Activated CD8-positive, alpha-beta memory T cell treated with anti-CD3 and anti-CD28 coated beads for 24 hours (primary cell): ENCODE data around the gene BFSP1.

ENCODE experiments used
- DNase-seq: peaks from one replicate; pipeline ENCODE4 v3.0.0-alpha.2; 2020

The BFSP1 gene

GRCh38 chr20:17530716-17531664 lies at the start of gene BFSP1:
BFSP1 (minus strand) TSS chr20:17531379; CDS start chr20:17531329, 50 bp downstream.
- peak; percentile 78 for DNase-seq

- no peak for DNase-seq
These were observed 49.7 kb upstream of the BFSP1 start for GRCh38 chr20:17580895-17581294.

GRCh38 chr20:17579369-17580039 lies 48.3 kb upstream of the BFSP1 start:
- DNase-seq: no peak

GRCh38 chr20:17576215-17576614 lies 45.0 kb upstream of the BFSP1 start:
- no peak for DNase-seq

GRCh38 chr20:17573463-17573862 lies 42.3 kb upstream of the BFSP1 start:
- no peak for DNase-seq

- DNase-seq: no peak
These were observed 41.0 kb upstream of the BFSP1 start for GRCh38 chr20:17572034-17572638.

GRCh38 chr20:17571153-17571527 lies 40.0 kb upstream of the BFSP1 start:
- DNase-seq: no peak

GRCh38 chr20:17570347-17571152 lies 39.4 kb upstream of the BFSP1 start:
- DNase-seq: no peak

GRCh38 chr20:17569616-17570346 lies 38.6 kb upstream of the BFSP1 start, which contains the start of gene DSTN:
DSTN (plus strand) TSS chr20:17570075; CDS start chr20:17570209, 134 bp downstream.
- peak; percentile 95 for DNase-seq

GRCh38 chr20:17568972-17569521 lies 37.9 kb upstream of the BFSP1 start:
- peak; percentile 64 for DNase-seq

- DNase-seq: no peak
These were observed 37.0 kb upstream of the BFSP1 start for GRCh38 chr20:17568045-17568788.

- no peak for DNase-seq
These were observed 35.2 kb upstream of the BFSP1 start for GRCh38 chr20:17566345-17566744.

- no peak for DNase-seq
These were observed 34.1 kb upstream of the BFSP1 start for GRCh38 chr20:17565169-17565845.

- DNase-seq: no peak
These were observed 31.7 kb upstream of the BFSP1 start for GRCh38 chr20:17562804-17563305.

- peak; percentile 61 for DNase-seq
These were observed 29.3 kb upstream of the BFSP1 start for GRCh38 chr20:17560344-17561074.

- DNase-seq: no peak
These were observed 28.2 kb upstream of the BFSP1 start for GRCh38 chr20:17559338-17559737.

GRCh38 chr20:17558941-17559304 lies 27.7 kb upstream of the BFSP1 start:
- DNase-seq: no peak

GRCh38 chr20:17558154-17558940 lies 27.2 kb upstream of the BFSP1 start:
- DNase-seq: no peak

- no peak for DNase-seq
These were observed 26.5 kb upstream of the BFSP1 start for GRCh38 chr20:17557675-17558006.
